ENCODE data around the gene ATG101.

DNA sequence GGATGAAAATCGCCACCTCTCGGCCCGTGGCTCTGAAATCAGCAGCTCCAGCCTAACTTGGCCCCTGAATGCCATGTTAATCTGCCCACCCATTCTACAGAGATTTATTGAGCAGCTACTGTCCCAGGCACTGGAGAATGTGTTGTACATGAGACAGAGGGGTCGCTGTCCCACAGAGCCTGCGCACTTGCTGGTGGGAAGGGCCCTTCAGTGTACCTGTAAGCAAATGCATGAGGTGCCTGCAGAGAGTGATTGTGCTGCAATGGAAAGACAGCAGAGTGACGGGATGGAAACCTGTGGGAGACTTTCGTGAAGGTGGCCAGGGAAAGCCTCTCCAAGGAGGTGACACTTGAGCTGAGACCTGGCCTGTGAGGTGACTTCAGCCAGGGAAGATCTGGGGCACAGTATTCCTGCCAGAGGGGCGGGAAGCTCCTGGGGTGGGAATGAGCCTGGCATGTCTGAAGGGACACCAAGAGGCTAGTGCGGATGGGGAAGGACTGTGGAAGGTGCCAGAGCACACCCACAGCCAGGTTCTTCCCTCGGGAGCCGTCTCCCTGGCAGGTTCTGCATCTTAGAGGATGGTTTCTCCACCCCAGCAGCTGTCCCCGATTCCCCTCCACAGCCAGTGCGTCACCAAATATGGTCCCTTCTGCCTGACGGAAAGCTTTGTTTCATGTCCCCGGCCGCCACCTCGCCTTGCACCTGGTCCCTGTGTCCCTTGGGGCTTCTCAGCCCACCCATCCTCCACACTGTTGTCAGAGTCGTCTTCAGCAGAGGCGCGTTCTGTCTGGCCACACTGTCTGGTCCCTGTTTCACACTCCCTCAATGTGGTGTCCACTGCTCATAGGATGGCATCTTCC, 18.4 kb downstream of the ATG101 start:
- TF ChIP-seq, protein P1, sequence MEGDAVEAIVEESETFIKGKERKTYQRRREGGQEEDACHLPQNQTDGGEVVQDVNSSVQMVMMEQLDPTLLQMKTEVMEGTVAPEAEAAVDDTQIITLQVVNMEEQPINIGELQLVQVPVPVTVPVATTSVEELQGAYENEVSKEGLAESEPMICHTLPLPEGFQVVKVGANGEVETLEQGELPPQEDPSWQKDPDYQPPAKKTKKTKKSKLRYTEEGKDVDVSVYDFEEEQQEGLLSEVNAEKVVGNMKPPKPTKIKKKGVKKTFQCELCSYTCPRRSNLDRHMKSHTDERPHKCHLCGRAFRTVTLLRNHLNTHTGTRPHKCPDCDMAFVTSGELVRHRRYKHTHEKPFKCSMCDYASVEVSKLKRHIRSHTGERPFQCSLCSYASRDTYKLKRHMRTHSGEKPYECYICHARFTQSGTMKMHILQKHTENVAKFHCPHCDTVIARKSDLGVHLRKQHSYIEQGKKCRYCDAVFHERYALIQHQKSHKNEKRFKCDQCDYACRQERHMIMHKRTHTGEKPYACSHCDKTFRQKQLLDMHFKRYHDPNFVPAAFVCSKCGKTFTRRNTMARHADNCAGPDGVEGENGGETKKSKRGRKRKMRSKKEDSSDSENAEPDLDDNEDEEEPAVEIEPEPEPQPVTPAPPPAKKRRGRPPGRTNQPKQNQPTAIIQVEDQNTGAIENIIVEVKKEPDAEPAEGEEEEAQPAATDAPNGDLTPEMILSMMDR (IDR thresholded peaks at IDR 0.05) = no peak
- TF ChIP-seq POLR2AphosphoS5 (IDR thresholded peaks at IDR 0.05; ENCODE audit: insufficient read depth in 1 of 2, low read depth in 1 of 2) (no peak), POLR2A (IDR thresholded peaks at IDR 0.05) (no peak)

Data from vagina (tissue), 2 donors.